Effector CD4-positive, alpha-beta T cell (primary cell): ENCODE data around the gene SCLY.

Source experiments
- DNase-seq: peaks from one replicate; pipeline ENCODE4 v3.0.0-alpha.2; 2020

The SCLY gene

DNA sequence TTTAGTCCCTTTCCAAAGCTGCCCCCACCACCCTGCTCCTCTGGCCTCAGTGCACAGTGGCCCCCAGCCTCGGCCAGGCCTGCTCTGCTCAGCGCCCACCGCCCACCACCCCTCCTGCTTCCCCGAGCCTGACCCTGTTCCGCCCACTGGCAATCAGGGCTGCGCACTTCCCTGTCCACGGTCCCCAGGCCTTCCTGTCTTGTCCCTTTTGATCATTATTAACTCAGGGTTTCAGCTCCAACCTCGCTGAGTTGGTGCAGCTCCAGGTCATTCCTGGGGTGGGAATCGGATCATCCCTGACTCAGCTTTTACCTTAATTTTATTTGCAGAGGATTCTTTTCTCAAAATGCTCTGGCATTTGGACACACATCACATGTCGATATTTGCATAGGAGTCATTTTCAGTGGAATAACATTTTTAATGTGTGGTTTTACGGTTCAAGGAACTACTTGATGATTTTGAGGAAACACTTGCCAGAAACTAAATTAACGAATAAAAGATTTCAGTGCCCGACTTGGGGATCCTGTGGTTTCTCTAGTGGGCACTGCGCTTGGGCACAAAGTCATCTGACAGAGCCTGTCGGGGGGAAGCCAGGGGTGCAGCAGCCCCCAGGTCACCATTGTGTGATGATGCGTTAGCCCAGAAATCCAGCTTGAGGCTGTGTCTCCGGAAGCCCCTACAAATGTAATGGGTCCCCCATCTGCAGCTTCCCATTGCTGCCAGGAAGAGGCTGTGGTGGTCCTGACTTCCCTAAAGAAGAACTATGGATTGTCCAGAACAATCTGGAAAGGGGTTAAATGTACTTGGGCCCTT, 38.3 kb downstream of the SCLY start:
- DNase-seq = no peak

DNA sequence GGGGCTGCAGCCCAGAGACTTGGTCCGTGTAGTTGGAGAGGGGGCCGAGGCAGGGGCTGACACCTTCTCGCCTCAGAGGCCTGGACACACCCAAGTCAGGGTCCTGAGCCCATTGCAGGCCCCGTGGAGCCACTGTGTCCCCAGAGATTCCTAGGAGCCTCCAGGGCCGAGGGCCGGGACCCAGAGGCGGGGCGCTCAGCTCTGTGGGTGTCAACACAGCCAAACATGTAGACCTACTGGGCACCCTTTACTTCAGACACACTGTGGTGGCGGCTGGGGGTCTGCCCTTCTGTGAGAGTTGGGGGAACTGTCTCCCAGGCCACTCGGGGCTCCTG, 38.9 kb downstream of the SCLY start:
- no peak for DNase-seq

DNA sequence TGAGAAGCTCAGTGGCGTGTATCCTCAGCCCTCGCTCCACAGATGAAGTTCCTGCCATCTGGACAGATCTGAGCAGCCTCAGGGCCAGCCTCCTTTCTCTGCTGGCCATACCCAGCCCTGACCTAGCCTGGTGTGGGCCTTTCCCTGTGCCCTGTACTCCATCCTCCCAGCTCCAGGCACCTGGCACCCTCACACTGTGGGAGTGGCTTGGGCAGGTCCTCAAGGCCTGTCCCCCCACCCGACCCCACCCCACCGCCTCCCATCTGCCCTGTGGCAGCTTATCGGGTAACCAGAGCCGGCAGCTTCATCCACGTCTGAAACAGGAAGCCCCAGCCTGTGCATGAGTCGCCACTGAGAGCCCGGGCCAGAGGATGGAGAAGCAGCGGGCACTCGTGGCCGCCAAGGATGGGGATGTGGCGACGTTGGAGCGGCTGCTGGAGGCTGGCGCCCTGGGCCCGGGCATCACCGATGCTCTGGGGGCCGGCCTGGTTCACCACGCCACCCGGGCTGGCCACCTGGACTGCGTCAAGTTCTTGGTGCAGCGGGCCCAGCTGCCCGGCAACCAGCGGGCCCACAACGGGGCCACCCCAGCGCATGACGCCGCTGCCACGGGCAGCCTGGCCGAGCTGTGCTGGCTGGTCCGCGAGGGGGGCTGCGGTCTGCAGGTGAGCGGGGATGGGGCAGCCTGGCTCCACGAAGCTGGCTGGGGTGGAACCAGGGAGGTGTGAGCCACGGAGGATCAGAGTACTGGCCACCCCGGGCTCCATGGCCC, 39.4 kb downstream of the SCLY start, which contains the start of gene ESPNL:
Gene ESPNL, plus strand, starts transcription at position 292 of the 772 bp plus-strand sequence. Its CDS starts 80 bp downstream, at position 372.
- no peak for DNase-seq

- no peak for DNase-seq
Observed at GRCh38 chr2:238100821-238101771, 40.3 kb downstream of the SCLY start.

DNA sequence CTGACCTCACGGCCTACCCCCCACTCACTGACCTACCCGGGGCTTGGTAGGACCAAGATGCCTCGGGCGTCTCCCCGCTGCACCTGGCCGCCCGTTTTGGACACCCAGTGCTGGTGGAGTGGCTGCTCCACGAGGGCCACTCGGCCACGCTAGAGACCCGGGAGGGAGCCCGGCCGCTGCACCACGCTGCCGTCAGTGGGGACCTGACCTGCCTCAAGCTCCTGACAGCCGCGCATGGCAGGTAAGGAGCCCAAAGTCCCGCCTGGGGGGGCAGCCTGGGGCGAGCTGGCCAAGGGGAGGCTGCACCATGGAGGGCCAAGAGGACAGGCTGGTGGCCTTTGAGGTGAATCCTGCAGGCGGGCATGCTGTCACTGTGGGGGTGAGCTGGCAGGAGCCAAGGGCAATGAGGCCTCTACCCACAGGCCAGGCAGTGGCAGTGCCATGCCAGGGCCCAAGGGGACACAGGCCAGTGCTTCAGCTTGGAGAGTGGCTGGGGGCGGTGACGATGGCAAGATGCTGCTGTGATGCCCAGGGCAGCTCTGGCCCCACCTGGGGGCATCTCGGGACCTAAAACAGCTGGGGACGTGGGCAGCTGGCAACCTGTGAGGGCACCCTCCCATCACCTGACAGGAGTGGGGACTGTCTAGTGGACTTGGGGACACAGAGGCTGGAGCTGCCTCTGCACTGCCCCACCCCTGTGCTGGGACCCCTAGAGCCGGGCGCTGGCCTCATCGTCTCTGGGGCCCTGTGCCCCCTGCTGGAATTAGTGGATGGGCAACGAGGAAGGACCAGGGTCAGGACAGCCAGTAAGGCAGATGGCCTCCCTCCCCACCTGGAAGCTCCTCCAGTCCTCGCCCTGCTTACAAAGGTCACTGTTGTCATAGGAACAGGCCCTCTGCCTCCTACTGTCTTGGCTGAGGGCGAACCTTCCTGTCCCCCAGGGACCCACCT, 41.4 kb downstream of the SCLY start:
- no peak for DNase-seq

DNA sequence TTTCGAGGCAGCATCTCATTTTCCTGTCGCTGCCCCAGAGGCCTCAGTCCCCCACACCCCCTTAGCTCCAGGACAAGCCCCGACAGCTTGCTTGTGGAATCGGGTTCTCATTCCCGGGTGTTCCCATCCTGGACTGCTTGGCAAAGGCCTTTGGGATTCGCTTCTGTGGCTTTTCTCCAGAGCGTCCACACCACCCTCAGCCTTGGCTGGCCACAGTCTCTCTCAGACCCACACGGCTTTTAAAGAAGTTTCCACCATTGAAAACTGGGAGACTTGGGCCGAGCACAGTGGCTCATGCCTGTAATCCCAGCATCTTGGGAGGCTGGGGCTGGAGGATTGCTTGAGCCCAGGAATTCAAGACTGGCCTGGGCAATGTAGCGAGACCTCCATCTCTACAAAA, 42.1 kb downstream of the SCLY start:
- DNase-seq = no peak

GRCh38 chr2:238103465-238104225, 42.8 kb downstream of the SCLY start:
- DNase-seq = no peak

DNA sequence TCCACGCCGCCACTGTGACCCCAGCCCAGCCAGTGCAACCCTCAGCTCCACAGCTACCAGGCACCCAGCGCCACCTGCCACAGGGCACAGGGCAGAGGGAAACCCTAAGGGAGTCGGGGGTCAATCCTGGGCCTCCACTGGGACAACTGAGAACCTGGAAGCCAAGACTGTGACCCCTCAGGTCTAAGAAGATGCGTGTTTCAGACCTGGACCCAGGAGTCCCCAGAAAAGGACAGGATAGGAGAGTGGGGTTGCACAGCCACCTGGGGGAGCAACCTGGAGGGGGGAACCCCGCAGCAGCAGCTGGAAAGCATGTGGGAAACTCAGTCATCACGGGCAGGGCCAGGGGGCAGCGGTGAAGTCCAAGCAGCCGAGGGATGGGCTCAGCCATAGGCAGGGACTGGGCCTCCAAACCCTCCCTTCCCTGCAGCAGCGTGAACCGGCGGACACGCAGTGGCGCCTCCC, 43.5 kb downstream of the SCLY start:
- no peak for DNase-seq

- no peak for DNase-seq
Observed at GRCh38 chr2:238104691-238105371, 44.0 kb downstream of the SCLY start.

- no peak for DNase-seq
Observed at GRCh38 chr2:238105506-238106338, 44.9 kb downstream of the SCLY start.

DNA sequence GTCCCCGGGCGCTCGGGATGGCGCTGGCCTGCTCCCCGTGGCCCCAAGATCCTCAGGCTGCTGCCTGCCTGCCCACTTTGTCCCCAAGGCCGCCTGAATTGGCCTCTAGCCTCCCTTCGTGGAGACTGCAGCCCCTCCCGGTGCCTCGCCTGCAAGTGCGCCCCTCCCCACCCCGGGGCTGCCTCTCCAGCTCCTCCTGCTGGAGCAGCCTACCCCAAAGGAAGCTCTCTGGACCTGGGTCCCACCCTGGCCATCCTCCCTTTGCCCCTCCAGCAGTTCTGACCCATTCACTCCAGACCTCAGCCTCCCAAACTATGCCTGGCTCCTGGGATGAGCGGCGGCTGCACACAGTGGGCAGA, 45.5 kb downstream of the SCLY start:
- no peak for DNase-seq

GRCh38 chr2:238106698-238107524, 46.1 kb downstream of the SCLY start:
- DNase-seq = no peak

DNA sequence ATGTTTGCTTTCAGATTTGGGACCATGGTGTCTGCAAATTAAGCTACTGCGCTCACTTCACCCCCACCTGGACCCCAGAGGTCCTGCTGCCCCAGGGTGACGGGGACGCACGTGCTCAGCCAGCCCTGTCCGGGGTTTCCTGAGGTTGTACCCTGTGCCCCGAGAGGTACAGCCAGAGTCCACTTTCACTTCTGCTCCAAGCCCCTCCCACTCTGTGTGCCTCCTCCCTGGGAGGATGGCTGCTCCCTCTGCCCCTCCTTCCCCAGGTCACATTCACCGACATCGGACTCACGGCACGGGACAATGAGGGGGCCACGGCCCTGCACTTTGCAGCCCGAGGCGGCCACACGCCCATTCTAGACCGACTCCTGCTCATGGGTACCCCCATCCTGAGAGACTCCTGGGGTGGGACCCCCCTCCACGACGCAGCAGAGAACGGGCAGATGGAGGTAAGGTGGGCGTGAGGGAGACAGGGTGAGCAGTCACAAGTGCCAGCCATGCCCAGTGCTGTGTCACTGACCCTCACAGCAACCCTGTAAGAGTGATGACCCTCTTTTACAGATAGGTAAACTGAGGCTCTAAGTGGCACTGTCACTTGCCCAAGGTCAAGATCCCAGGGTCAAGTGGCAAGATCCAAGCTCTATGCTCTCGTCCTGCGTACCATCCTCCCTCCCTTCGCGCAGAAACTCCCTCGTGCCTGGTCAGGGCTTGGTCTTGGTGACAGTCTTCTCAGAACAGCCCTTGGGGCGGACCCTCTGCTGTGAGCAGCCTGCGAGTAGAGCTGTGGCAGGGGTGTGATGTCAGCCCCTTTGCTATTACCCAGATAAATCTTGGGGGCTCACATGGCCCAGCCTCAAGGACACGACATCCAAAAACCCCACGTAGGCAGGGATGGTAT, 47.0 kb downstream of the SCLY start:
- no peak for DNase-seq

GRCh38 chr2:238108423-238109183, 47.8 kb downstream of the SCLY start:
- DNase-seq = no peak

DNA sequence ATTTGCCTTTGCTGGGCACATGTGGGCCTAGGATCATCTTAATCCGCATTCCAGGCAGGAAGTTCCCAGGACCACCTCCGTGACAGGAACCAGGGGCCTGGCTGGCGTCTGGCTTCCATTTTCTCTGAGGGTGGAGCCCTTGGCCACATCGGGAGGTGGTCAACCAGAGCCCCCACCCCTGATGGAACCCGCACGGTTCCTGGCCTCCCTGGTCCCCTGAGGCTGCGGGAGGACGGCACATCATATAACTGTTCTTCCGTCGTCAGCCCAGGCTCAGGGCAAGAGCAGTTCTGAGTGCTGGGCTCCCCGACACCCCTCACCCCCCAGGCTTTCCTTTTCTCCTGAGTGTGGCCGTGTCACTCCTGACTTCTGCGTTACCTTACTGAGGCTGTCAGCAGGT, 52.8 kb downstream of the SCLY start:
- DNase-seq = no peak

GRCh38 chr2:238114331-238114841, 53.6 kb downstream of the SCLY start:
- DNase-seq = no peak
